Transverse colon (tissue), 3 donors: ENCODE results near the gene SCIN.

Source experiments
- POLR2A ChIP-seq: fragments of 450-650 bp; IDR thresholded peaks from one replicate; pipeline ENCODE4 v1.6.1; 2016; ENCODE audit warnings: antibody characterized with exemption, mild to moderate bottlenecking, moderate library complexity
- TF ChIP-seq, protein P1 (sequence below), 5 experiments: fragments of 200-600 bp in 3 of 5; fragments of 450-650 bp in 2 of 5; sonication (generic) in 3 of 5; IDR thresholded peaks; 1 replicate in 2 of 5; 2 replicates in 3 of 5; pipeline ENCODE4 v1.5.1; 2016 to 2017; ENCODE audit warnings: antibody characterized with exemption in 5 of 5, inconsistent platforms in 3 of 5, mild to moderate bottlenecking in 2 of 5, moderate library complexity in 1 of 5

GRCh38 chr7:12686891-12687717, 116.6 kb downstream of the SCIN start, which contains the start of gene ARL4A:
- TF ChIP-seq, protein P1, sequence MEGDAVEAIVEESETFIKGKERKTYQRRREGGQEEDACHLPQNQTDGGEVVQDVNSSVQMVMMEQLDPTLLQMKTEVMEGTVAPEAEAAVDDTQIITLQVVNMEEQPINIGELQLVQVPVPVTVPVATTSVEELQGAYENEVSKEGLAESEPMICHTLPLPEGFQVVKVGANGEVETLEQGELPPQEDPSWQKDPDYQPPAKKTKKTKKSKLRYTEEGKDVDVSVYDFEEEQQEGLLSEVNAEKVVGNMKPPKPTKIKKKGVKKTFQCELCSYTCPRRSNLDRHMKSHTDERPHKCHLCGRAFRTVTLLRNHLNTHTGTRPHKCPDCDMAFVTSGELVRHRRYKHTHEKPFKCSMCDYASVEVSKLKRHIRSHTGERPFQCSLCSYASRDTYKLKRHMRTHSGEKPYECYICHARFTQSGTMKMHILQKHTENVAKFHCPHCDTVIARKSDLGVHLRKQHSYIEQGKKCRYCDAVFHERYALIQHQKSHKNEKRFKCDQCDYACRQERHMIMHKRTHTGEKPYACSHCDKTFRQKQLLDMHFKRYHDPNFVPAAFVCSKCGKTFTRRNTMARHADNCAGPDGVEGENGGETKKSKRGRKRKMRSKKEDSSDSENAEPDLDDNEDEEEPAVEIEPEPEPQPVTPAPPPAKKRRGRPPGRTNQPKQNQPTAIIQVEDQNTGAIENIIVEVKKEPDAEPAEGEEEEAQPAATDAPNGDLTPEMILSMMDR (IDR thresholded peaks at IDR 0.05), result peak in 4 of 5 experiments; percentile 14 to 37 (median 28)
- peak; percentile 99 for TF ChIP-seq POLR2A
